ENCODE results near the gene ZNF608.

ZNF608 gene

DNA sequence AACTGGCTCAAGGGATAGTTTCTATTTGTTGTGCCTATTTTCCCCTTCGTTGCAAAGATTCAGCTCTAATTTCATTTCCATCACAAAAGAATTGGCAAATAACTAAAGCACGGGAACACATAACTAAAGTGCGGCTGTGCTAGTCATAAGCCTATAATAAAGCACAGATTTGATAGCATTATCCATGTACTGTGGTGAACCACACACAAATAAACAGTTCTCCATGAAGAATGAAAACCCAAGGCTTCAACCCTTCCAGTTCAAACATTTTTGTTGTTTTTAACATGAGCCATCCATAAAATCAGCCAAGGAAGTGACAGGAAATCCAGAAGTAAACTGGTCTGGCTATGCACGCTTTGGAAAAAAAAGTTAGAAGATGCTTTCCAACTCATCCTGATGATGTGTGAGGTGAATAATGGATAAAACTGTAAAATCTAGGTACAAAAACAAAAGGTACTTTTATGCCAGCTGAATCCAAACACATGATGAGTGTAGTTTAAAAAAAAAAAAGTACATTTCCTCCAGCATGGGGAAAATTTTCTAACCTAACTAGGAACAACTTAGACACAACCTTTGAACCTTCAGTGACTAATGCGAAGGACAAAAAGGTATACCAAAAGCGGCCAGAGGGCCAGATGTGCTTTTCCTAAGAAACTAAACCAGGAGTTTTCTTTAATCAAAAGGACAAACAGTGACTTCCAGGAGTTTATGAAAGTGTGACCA, 10.2 kb downstream of the ZNF608 start:
- no peak for DNase-seq

DNA sequence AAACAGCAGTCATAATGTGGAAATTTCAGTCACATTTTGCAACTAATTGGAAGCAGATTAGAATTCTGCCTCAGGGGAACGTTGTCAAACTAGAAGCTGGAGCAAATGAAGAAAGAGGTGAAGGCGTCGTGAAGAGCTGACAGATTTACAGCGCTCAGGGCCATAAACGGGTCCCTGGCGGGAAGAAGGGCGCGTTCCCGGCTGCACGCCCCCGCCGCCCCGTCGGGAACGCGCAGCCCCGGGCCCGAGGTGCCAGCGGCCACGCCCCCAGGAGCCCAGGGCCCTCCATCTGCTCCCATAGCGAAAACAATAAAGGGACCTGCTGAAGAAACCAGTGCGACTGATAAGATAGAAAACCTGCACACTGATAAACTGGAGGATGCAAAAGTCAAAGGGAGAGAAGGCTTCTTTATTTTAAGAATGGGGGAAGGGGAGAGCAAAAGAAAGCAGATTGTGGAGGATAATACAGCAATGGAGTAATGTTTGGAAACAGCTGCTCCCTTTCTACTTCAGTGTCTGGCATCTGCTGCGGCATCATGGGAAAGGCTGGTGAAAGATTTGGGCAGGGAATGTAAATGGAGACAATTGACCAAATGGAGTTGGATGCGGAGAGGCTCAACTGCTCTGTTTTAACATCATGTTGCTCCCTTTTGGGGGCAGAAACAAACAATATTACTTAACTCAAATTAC, 11.1 kb downstream of the ZNF608 start:
- no peak for DNase-seq

DNA sequence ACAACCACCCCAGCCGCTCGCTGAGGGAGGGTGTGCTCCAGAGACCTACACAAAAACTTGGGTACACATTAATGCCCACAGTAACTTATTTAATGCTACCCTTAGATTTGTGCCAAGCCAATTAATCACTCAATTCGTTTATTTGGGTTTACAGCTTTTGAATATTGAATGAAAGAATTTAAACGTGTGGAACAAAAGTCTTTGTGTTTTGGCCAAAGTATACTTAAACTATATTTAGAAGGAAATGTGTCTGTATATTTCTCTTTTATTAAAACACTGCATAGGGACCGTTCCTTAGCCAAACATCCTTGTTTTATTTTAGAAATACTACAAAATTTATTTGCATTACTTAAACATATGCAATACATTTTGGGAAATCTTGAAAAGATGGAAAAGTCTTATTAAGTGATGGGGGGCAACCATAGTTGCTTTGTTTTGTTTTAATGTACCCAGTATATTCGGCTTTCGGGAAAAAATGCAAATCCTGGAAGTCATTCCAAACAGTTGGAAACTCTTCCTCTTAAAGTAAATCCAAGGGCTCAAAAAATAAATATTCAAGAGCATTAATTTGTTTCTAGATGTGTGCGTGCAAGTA, 11.8 kb downstream of the ZNF608 start:
- DNase-seq: no peak

DNA sequence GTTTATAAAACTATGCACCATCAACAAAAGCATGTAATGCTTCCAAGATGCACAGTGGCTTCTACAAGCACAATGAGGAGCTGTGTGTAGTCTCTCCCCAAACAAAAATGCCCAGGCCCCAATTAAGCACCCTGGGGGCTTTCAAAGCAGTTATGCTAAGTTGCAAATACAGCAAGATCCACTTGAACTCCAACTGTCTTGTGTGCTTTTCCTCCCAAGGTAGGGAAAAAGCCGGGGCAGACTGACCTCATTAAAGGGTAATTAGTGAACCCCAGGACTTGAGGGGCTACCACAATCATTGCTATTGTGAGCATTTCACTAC, 13.1 kb downstream of the ZNF608 start:
- DNase-seq: no peak

DNA sequence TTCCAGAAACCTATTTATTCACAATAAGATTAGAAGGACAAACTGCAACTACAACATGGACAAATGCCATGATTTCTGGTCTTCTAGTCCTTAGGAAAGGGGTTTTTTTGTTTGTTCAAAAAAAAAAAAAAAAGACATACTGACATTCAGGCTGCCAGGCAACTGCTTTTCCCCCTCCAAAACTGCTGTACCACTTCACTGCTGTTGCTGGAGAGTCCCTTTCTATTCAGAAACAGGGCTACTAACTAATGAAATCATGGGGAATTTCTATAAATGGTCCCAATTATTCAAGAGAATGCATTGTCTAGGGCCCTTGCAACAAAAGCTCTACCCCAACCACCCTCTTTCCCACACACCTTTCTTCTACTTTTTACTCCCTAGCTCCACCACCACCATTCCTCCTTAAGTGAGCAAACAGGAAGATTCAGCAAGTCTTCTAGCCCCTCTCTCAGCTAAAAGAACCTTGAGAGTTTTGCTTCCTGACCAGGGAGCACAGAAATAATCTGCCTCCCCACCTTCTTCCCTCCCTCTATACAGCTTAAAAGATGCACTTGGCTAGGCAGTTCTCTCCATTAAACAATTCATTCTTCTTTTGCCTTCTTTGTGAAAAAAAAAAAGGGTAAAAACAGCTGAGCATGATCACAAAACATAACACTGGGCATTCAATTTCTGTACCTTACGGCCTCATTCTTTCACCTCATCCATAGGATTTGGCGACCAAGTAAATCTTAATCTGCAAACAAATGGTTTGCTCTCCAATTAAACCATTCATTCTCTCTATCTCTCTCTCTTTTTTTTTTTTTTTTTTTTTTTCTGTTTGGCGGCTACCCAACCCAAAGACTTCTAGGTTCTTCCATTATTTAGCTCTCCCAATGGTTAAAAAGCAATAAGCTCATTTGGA, 13.8 kb downstream of the ZNF608 start:
- DNase-seq: no peak

DNA sequence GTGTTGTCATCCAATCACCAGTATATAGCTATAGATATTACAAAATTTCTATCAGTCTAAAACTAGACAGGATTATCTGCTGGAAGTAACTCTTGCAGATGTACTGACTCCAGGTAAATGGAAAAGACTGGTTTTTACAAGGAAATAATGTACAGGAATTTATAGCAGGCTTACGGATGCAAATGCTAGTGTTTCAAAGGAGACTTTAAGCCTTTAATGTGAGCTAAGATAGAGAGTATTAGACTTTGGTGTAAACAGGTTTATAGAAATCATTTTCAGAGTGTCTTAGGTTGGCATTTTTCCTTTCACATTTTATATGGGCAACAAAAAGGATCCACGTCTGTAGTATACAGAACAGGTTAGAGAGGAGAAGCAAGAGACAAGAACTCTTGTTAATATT, 16.1 kb downstream of the ZNF608 start:
- DNase-seq: no peak

DNA sequence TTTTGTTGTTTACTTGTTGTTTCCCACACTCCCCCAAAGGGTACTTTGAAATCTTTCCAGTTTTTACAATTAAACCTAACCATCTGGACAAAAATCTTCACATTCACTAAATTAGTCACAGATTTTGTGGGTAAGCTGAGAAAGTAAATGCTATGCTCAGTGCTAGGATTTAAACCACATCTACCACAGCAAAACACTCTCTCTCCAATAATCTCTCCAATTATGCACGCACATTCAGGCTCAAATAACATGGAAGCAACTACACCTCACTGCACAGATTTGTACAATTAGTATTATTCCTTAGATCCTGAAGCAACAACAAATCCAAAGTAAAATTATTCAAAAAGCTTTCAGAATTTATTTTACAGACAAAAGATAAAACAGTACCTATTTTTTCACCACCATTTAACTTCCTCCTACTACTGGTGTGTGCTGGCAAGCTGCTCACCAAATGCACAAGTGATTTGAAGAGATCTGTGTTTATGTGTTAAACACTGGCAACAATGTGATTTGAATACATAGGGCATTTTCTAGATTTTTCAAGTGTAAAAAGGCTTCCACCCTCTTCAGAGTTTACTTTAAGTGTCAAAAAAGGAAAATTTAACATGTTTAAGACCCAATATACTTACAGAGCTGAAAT, 16.6 kb downstream of the ZNF608 start:
- no peak for DNase-seq

DNA sequence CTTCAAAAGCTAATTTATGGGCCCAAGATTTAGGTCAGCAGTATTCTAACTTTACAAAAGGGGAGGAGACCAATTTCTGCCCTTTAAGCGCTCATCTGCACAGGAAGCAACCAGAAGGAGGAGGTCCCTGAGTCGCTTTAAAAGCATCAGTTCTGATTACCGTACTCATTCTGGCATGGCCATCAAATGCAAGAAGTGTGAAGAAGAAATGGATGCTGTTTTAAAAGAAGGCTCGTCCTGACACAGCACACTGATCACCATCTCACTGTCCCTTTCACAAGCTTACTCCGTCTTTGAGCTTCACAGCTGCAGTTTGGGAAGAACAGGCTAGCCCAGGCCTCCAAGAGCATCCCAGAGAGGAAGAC, 17.5 kb downstream of the ZNF608 start:
- DNase-seq: no peak

DNA sequence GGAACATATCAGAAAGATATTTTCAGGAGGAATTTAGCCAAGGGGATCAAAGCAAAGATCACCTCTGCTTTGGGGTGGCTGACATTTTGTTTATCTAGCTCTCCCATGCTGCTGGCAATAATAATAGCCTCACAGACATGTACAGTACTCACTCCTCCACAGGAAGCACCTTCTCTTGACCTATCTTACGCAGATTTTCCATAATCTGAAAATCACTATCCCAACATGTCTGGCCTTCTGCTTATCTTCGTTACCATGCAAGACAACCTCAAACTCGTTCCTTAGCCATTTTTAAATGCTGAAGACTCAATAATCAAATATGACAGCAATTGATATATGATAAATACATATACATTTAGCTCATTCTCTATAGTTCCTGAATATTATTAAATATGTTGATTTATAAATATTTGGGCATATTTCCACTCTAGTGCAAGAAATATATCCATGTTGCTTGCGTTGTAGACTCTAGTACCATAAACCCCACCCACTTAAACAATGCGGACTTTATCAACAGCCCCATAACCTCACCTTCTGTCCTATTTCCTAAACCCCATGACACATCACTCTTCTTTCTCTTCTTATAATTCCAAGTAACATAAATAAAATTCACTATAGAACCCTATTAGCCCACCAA, 18.0 kb downstream of the ZNF608 start:
- DNase-seq: no peak

DNA sequence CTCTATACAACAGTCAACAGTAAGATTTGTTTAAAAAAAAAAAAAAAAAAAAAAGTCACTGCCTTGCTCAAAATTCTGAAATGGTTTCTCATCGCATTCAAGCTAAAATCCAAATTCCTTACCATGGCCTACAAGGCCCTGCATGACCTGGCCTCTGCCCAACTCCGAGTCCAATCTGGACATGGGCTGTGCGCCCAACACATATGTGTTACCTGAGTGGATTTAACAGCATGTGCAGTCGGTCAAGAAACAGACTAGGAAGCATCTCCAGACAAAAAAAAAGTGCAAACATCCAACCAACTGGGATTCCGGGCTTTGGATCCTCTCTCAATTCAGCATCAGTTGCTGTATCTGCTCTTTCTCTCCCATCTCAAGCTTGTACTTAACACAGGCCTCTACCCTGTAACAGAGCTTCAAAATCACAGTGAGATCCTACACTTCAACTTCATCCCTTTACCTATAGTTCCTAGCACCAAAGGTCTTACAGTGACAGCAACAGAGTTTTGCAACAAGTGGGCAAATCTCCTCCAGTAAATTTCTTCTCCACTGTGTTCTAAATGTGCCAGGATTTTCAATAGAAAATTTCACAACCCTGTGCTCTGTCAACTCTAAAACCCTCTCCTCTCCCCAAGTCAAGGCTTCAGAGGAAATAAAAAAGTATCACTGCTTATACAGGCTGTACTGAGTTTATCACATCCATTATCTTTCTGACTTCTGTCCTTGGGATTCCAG, 19.6 kb downstream of the ZNF608 start:
- DNase-seq: no peak

DNA sequence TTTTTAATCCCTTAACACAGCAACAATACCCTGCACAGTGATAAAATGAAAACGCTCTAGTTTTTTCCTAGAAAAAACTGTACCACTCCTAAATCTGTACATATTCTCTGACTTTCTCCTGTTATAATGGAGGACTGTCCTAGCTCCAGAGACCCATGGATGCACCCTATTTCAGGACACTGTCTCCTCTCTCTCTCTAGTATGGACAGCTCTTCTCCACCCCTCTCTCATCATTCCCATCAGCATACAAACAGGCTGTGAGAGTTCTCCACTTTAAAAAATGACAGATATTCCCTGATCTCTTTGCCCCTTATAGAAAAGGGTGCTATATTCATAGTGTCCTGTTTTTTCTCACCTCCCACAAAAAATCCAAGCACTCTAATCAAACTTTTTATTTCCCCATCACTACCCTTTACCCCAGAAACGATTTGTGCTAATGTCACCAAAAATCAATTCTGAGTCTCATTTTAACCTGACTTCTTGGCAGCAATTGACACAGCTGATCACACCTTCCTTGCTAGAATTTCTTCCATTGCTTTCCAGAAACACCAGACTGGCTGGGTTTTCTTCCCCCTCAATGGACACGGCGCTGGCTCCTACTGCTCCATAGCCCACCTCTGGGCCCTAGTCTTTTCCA, 20.7 kb downstream of the ZNF608 start:
- DNase-seq: no peak

DNA sequence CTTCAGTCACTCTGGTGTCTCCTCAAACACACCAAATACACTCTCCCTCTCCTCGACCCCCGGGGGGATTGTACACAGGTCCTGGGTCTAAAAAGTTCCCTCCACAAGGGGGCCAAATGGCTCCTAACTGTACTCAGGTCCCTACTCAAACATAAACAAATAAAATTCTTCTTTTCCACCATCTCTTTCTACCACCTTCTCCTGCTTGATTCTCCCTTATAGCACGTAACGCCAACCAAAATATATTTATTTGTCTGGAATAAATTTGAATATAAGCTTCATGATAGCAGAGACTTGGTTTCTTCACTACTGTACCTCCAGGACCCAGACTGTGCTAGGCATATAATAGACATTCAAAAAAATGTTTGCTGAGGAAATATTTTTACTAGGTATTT, 21.4 kb downstream of the ZNF608 start:
- DNase-seq: no peak

DNA sequence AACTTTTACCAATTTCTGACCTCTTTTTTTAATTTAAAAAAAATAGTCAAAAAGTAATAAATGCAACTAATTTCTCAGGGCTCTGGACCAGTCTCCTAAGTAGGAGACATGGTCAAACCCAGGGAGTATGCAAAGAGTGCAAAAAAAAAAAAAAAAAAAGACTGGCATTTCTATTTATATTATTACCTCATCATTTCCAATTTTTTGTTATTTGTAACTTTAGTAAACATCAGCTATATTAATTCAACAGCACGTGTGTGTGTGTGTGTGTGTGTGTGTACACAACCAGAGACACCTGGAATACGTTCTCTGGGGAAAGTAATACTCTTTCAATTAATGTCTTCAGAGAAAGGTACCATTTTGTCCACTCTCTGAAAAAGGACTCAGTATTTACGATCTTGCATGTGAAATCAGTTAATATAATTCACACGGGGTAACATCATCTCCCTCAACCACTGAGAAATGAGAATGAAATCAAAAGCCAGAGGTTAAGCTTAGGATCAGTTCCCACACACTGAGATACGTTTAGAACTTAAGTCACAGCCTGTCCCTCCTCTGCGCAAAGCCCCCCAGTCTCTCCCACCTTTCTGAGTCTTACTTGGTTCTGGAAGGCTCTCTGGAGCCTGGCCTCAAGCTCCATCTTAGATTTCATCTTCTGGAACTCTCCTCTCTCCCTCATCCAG, 21.9 kb downstream of the ZNF608 start:
- no peak for DNase-seq

DNA sequence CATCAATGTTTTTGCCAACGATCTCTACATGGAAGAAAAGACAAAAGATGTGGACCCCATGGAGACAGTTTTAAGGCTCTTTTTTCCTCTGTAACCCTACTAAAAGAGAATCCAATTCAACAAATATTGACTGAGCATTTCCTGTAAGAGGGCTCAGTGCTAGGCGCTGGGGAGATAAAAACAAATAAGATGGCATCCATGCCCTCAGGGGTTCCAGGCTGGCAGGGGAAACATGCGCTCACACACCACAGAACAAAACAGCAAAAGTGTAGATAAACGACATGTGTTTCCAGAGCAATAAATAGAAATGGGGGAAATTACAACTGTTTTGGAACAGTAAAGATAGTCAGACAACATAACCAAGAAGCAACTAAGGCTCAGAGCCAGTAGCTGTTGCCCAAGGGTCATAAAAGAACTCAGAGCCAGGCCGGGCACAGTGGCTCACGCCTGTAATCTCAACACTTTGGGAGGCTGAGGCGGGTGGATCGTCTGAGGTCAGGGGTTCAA, 25.2 kb downstream of the ZNF608 start:
- DNase-seq: no peak

DNA sequence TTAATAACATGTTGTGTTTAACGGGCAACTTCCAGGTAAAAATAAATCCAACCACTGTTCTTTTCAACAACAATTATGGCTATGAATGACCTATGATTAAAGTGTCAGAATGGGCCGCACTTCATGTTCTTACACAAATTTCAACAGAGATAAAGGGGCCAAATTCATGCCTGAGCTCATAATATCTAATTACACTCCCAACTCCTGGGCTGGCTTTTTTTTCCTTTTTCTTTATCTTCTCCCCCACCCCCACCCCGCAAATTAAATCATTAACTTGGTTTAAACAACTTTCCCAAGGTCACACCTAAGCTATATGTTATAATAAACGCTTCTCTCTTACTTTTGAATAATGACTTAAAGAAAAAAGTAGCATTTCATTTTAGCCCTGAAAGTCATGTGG, 25.8 kb downstream of the ZNF608 start:
- DNase-seq: no peak

DNA sequence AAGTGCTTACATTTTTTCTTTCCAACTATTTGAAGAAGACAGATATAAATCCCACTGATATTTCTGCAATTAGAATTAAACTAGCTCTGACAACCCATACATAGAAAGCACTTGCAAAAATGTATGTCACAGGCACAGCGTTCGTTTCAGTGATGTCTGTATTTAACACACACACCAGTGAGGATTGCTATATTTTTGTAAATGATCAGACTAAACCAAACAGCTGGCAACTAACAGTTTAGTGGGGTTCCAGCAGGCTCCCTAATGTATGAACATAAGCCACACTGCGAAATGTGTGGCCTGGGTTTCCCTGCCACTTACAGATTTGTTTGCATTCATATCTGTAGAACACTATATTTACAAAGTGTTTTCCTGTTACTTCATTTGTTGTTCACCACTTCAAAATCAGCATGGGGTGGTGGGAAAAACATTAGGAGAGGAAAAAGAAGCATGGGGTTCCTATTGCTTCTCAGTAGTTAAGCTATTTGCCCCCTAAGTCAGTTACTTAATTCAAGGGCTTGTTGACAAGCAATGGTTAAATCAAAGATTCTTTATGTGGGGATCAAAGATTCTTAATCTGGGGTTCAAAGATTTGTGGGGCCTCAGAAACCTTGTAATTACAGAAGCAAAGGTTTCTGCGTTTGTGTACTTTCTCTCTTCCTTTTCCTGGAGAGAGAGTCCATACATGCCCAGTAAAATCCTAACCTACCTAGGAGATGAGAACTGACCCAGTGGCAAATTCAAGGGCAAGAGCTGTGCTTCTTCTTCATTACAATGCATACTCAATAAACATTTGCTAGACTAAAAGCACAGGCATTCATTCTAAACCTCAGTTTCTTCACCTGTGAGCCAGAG, 27.1 kb downstream of the ZNF608 start:
- DNase-seq: no peak

DNA sequence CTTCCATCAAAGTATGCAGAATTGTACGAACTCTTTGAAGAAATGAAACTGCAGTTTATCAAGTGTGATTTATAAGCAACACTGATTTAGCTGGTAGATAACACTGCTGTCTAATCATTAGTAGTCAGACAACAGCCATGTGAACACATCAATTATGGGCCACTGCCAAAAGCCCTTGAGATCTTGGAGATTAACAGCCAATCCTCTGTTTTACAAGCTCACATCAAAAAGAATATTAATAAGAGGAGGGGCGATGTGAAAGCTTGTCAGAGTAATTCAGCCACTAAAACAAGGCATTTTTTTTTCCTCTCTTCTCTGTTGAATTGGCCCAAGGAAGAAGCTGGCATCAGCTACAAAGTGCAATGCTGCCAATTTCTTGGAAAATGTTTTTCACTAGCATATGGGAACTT, 28.1 kb downstream of the ZNF608 start:
- no peak for DNase-seq

DNA sequence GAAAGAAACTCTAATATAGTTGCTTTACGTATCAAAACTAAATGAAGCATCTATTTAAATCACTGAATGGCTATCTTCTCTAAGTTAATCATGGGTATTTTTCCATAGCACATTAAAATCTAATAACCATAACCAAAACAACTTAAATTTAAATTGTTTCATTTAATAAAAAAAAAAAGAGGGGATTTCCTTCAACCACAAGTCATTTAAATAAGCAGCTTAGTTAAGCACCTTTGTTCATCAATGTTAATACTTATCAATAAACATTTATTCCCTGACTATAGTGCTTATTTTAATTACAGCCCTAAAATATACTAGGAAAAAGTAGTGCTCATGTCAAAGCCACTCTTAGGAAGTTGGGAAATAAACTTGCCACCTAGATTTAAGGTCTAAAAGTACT, 30.3 kb downstream of the ZNF608 start:
- no peak for DNase-seq

DNA sequence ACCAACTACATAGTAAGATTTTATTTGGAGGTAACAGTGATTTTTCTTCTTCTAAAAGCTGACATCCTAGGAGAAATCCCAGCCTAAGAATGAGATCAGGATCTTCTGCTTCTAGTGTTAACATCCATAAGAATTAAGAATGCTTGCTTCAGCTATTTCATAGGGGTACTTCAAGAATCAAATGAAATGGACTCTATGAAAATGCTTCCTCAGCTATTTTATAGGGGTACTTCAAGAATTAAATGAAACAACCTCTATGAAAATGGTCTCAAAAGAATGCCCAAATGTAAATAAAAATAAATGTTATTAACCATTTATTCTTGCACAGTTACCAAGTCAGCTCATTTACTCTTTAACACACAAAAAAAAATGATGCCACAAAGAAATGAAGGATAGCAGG, 31.5 kb downstream of the ZNF608 start:
- no peak for DNase-seq

DNA sequence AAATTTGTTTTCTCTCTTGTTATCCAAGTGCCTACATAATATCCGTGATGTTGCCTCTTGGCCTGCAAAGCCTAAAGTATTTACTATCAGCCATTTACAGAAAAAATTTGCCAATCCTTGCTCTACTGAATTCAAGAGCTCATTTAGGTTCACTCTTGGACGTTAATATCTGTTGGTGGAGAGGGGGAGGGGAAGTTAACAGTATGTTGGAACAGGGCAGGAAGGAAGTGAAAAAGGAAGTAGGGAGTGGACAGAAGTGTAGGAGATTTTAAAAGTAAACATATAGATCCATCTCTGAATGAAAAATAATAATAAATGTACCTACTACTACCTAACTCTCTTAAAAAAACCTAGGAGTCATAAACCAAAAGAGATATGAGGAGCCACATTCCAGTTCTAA, 32.8 kb downstream of the ZNF608 start:
- no peak for DNase-seq
